Neural cell (in vitro differentiated cells): ENCODE results near the gene DAAM2. TPM values are rescaled to one million over a fixed set of nuclear protein-coding genes. Genes with fewer than 3 reads are reported as not detected.

Experiments used
- H2AFZ ChIP-seq: fragments of 200-600, 300-800 bp; sonication (generic), shearing (Covaris generic); 2 replicates; pipeline ENCODE4 v1.6.0; 2014; ENCODE audit warnings: low read depth, mild to moderate bottlenecking, antibody characterized with exemption, low read length, moderate library complexity
- H3F3A ChIP-seq: fragments of 200-600 bp; shearing (Covaris generic); 2 replicates; pipeline ENCODE4 v1.6.1; 2016; ENCODE audit warnings: mild to moderate bottlenecking, moderate library complexity, mixed read lengths, antibody characterized with exemption, low read length; ENCODE audit not compliant: insufficient read depth, poor library complexity, severe bottlenecking
- H3K27ac ChIP-seq: fragments of 200-600, 300-800 bp; sonication (generic), shearing (Covaris generic); 2 replicates; pipeline ENCODE4 v1.5.1; 2014; ENCODE audit warnings: mild to moderate bottlenecking, low read length, moderate library complexity
- H3K27me3 ChIP-seq: fragments of 300-800, 200-600 bp; sonication (generic), shearing (Covaris generic); 2 replicates; pipeline ENCODE4 v1.6.0; 2014; ENCODE audit warnings: mild to moderate bottlenecking, low read depth, low read length, moderate library complexity; ENCODE audit not compliant: insufficient read depth
- H3K36me3 ChIP-seq: fragments of 300-800, 200-600 bp; sonication (generic), shearing (Covaris generic); 2 replicates; pipeline ENCODE4 v1.5.1; 2014; ENCODE audit warnings: mild to moderate bottlenecking, antibody characterized with exemption, low read length, moderate library complexity; ENCODE audit not compliant: insufficient read depth
- H3K4me2 ChIP-seq: fragments of 300-800, 200-600 bp; sonication (generic), shearing (Covaris generic); 2 replicates; pipeline ENCODE4 v1.6.0; 2014; ENCODE audit warnings: mild to moderate bottlenecking, low read length
- H3K4me3 ChIP-seq: fragments of 300-800, 200-600 bp; sonication (generic), shearing (Covaris generic); 2 replicates; pipeline ENCODE4 v1.5.1; 2014; ENCODE audit warnings: mild to moderate bottlenecking, low read length, moderate library complexity
- H3K79me2 ChIP-seq: fragments of 200-600 bp; shearing (Covaris generic); replicated peaks from 2 replicates; pipeline ENCODE4 v1.6.0; 2014; ENCODE audit warnings: mild to moderate bottlenecking, low read length, moderate library complexity; ENCODE audit not compliant: insufficient read depth
- H3K9ac ChIP-seq: fragments of 300-800, 200-600 bp; sonication (generic), shearing (Covaris generic); 2 replicates; pipeline ENCODE4 v1.6.1; 2016; ENCODE audit warnings: mild to moderate bottlenecking, low read length, mixed read lengths
- H3K9me2 ChIP-seq: fragments of 200-600 bp; shearing (Covaris generic); 2 replicates; pipeline ENCODE4 v1.6.1; 2016; ENCODE audit warnings: mild to moderate bottlenecking, low read length, mixed read lengths; ENCODE audit not compliant: insufficient read depth
- H3K9me3 ChIP-seq: fragments of 200-600, 300-800 bp; sonication (generic), shearing (Covaris generic); 2 replicates; pipeline ENCODE4 v1.6.1; 2016; ENCODE audit warnings: mild to moderate bottlenecking, mixed run types, low read length, moderate library complexity, mixed read lengths
- H4K20me1 ChIP-seq: fragments of 200-600 bp; shearing (Covaris generic); 2 replicates; pipeline ENCODE4 v1.6.1; 2016; ENCODE audit warnings: mild to moderate bottlenecking, mixed run types; ENCODE audit not compliant: insufficient read depth
- EP300 ChIP-seq: fragments of 450-650 bp; conservative IDR thresholded peaks from 2 replicates; pipeline ENCODE4 v1.6.1; 2014; ENCODE audit warnings: antibody characterized with exemption, mild to moderate bottlenecking, moderate library complexity; ENCODE audit not compliant: poor library complexity, severe bottlenecking
- EZH2 ChIP-seq: fragments of 200-600, 300-800 bp; shearing (Covaris generic), sonication (generic); IDR thresholded peaks from 2 replicates; pipeline ENCODE4 v1.6.1; 2014; ENCODE audit warnings: antibody characterized with exemption, low read length, borderline replicate concordance, mild to moderate bottlenecking; ENCODE audit not compliant: insufficient read depth, poor library complexity, severe bottlenecking
- MXI1 ChIP-seq: fragments of 450-650 bp; conservative IDR thresholded peaks from 2 replicates; pipeline ENCODE4 v1.6.1; 2014; ENCODE audit warnings: antibody characterized with exemption, mild to moderate bottlenecking; ENCODE audit not compliant: poor library complexity, severe bottlenecking
- POLR2AphosphoS5 ChIP-seq: IDR thresholded peaks from 2 replicates; pipeline ENCODE4 v1.6.1; 2012
- RAD21 ChIP-seq: fragments of 450-650 bp; conservative IDR thresholded peaks from 2 replicates; pipeline ENCODE4 v1.6.1; 2014; ENCODE audit warnings: antibody characterized with exemption, mild to moderate bottlenecking, moderate library complexity
- REST ChIP-seq: IDR thresholded peaks from 2 replicates; pipeline ENCODE4 v1.6.1; 2012; ENCODE audit warnings: borderline replicate concordance
- SMC3 ChIP-seq: fragments of 450-650 bp; conservative IDR thresholded peaks from 2 replicates; pipeline ENCODE4 v1.6.1; 2014; ENCODE audit warnings: antibody characterized with exemption, mild to moderate bottlenecking, moderate library complexity; ENCODE audit not compliant: poor library complexity
- TAF1 ChIP-seq: IDR thresholded peaks from 2 replicates; pipeline ENCODE4 v1.6.1; 2012; ENCODE audit warnings: low read depth
- polyA plus RNA-seq: library from polyadenylated mRNA; depleted of rRNA; stranded (reverse); fragments of >200 nt; gene quantifications from 2 replicates; pipeline ENCODE4 v1.2.3, GENCODE V29; 2014
- TF ChIP-seq, protein P1 (sequence below): fragments of 450-650 bp; IDR thresholded peaks from 2 replicates; pipeline ENCODE4 v1.5.1; 2014; ENCODE audit warnings: antibody characterized with exemption, mild to moderate bottlenecking, moderate library complexity; ENCODE audit not compliant: poor library complexity, severe bottlenecking

Gene DAAM2
- polyA plus RNA-seq, 1 donor from 2014 or later: 1.2 TPM

GRCh38 chr6:39901670-39902069, 109.5 kb downstream of the DAAM2 start:
- no peak for TF ChIP-seq MXI1
- H4K20me1 ChIP-seq: no peaks in the 10 kb centered on the region
- H3K36me3 ChIP-seq: no peaks in the 10 kb centered on the region
- H3K27me3 ChIP-seq: no peaks in the 10 kb centered on the region
- no peak overlapping the region for H3K9ac ChIP-seq
- no peak overlapping the region for H3K4me2 ChIP-seq
- H2AFZ ChIP-seq: no peak overlapping the region
- no peaks in the 10 kb centered on the region for H3F3A ChIP-seq
- no peak overlapping the region for H3K4me3 ChIP-seq
- no peak overlapping the region for H3K27ac ChIP-seq
- no peaks in the 10 kb centered on the region for H3K79me2 ChIP-seq
- no peaks in the 10 kb centered on the region for H3K9me3 ChIP-seq
- no peaks in the 10 kb centered on the region for H3K9me2 ChIP-seq

- Histone ChIP-seq H3K36me3 (no peaks in the 10 kb centered on the region), H3K9me2 (no peaks in the 10 kb centered on the region)
- TF ChIP-seq RAD21 (no peak), TAF1 (no peak), SMC3 (no peak), EP300 (no peak), REST (no peak), POLR2AphosphoS5 (no peak), EZH2 (no peak), MXI1 (no peak)
- TF ChIP-seq, protein P1, sequence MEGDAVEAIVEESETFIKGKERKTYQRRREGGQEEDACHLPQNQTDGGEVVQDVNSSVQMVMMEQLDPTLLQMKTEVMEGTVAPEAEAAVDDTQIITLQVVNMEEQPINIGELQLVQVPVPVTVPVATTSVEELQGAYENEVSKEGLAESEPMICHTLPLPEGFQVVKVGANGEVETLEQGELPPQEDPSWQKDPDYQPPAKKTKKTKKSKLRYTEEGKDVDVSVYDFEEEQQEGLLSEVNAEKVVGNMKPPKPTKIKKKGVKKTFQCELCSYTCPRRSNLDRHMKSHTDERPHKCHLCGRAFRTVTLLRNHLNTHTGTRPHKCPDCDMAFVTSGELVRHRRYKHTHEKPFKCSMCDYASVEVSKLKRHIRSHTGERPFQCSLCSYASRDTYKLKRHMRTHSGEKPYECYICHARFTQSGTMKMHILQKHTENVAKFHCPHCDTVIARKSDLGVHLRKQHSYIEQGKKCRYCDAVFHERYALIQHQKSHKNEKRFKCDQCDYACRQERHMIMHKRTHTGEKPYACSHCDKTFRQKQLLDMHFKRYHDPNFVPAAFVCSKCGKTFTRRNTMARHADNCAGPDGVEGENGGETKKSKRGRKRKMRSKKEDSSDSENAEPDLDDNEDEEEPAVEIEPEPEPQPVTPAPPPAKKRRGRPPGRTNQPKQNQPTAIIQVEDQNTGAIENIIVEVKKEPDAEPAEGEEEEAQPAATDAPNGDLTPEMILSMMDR: no peak
Observed at GRCh38 chr6:39902136-39902535, 110.0 kb downstream of the DAAM2 start.

More at GRCh38 chr6:39902136-39902535, 110.0 kb downstream of the DAAM2 start:
- H3K27ac ChIP-seq: no peak overlapping the region
- no peaks in the 10 kb centered on the region for H3K79me2 ChIP-seq
- no peak overlapping the region for H2AFZ ChIP-seq
- no peak overlapping the region for H3K9ac ChIP-seq
- no peak overlapping the region for H3K4me3 ChIP-seq
- no peaks in the 10 kb centered on the region for H3K27me3 ChIP-seq
- H3F3A ChIP-seq: no peaks in the 10 kb centered on the region
- no peak overlapping the region for H3K4me2 ChIP-seq
- no peaks in the 10 kb centered on the region for H3K9me3 ChIP-seq
- H4K20me1 ChIP-seq: no peaks in the 10 kb centered on the region
